HepG2 (cell line): ENCODE measurements around the gene TTLL4. TPM values are rescaled to one million over a fixed set of nuclear protein-coding genes. Genes with fewer than 3 reads are reported as not detected.

Experiments
- DNMT3B ChIP-seq: conservative IDR thresholded peaks from 2 replicates; pipeline ENCODE4 v1.6.1; 2016; ENCODE audit warnings: missing biosample characterization, control low read depth
- EP300 ChIP-seq, 3 experiments: sonication (generic) in 1 of 3; formaldehyde crosslinking in 1 of 3; IDR thresholded peaks; 2 replicates each; pipeline versions ENCODE4 v1.5.1 to v1.6.1; 2011 to 2020; ENCODE audit warnings: low read depth in 2 of 3, low read length in 2 of 3, borderline replicate concordance in 1 of 3, improper control_type of control experiment in 1 of 3, mild to moderate bottlenecking in 1 of 3, missing genetic modification reagents in 1 of 3, moderate library complexity in 1 of 3
- MIXL1 ChIP-seq: IDR thresholded peaks from 2 replicates; pipeline ENCODE4 v1.6.1; 2016
- NCOA1 ChIP-seq: sonication (generic); formaldehyde crosslinking; IDR thresholded peaks from 2 replicates; pipeline ENCODE4 v1.9.0; 2021; ENCODE audit warnings: missing genetic modification reagents
- PHF5A ChIP-seq: IDR thresholded peaks from one replicate; pipeline ENCODE4 v1.6.1; 2018; ENCODE audit warnings: low read depth, missing genetic modification reagents; ENCODE audit not compliant: unreplicated experiment
- RAD21 ChIP-seq: fragments of 450-650 bp; formaldehyde crosslinking; IDR thresholded peaks from 2 replicates; pipeline ENCODE4 v1.5.0; 2020; ENCODE audit warnings: mild to moderate bottlenecking
- REPIN1 ChIP-seq: sonication (generic); formaldehyde crosslinking; IDR thresholded peaks from 2 replicates; pipeline ENCODE4 v1.8.0; 2022; ENCODE audit warnings: missing genetic modification reagents, low read depth, mild to moderate bottlenecking, borderline replicate concordance
- RFXANK ChIP-seq: IDR thresholded peaks from 2 replicates; pipeline ENCODE4 v1.6.1; 2016
- SSRP1 ChIP-seq: IDR thresholded peaks from 2 replicates; pipeline ENCODE4 v1.6.1; 2016; ENCODE audit warnings: control low read depth
- TBX2 ChIP-seq: sonication (generic); formaldehyde crosslinking; IDR thresholded peaks from 2 replicates; pipeline ENCODE4 v1.5.0; 2020; ENCODE audit warnings: missing genetic modification reagents, mild to moderate bottlenecking, borderline replicate concordance
- XBP1 ChIP-seq: sonication (generic); formaldehyde crosslinking; IDR thresholded peaks from 2 replicates; pipeline ENCODE4 v1.5.0; 2020; ENCODE audit warnings: missing genetic modification reagents
- YY1 ChIP-seq: IDR thresholded peaks from 2 replicates; pipeline ENCODE4 v1.6.1; 2011; ENCODE audit warnings: low read length, low read depth, moderate library complexity, mild to moderate bottlenecking; ENCODE audit not compliant: insufficient read depth, insufficient replicate concordance
- ZBTB1 ChIP-seq: sonication (generic); formaldehyde crosslinking; IDR thresholded peaks from 2 replicates; pipeline ENCODE4 v1.4.0; 2020; ENCODE audit warnings: missing genetic modification reagents, borderline replicate concordance
- ZKSCAN5 ChIP-seq: sonication (generic); formaldehyde crosslinking; IDR thresholded peaks from 2 replicates; pipeline ENCODE4 v1.5.1; 2020; ENCODE audit warnings: mild to moderate bottlenecking, missing genetic modification reagents
- ZNF234 ChIP-seq: sonication (generic); formaldehyde crosslinking; conservative IDR thresholded peaks from 2 replicates; pipeline ENCODE4 v1.5.1; 2020; ENCODE audit warnings: mild to moderate bottlenecking, missing genetic modification reagents
- ZNF292 ChIP-seq: sonication (generic); formaldehyde crosslinking; IDR thresholded peaks from 2 replicates; pipeline ENCODE4 v1.8.1; 2022; ENCODE audit warnings: mild to moderate bottlenecking, low read depth, missing genetic modification reagents, borderline replicate concordance
- ZNF484 ChIP-seq: sonication (generic); formaldehyde crosslinking; IDR thresholded peaks from 2 replicates; pipeline ENCODE4 v1.5.1; 2020; ENCODE audit warnings: mild to moderate bottlenecking, low read depth, missing genetic modification reagents, borderline replicate concordance
- ZNF772 ChIP-seq: sonication (generic); formaldehyde crosslinking; IDR thresholded peaks from 2 replicates; pipeline ENCODE4 v1.5.0; 2020; ENCODE audit warnings: mild to moderate bottlenecking, missing genetic modification reagents
- polyA plus RNA-seq, 8 experiments: library from polyadenylated mRNA; depleted of rRNA in 3 of 8; stranded (reverse) in 7 of 8; unstranded in 1 of 8; fragments of >200 nt; fragmentation: Illumina TruSeq in 4 of 8; extraction: Trizol in 4 of 8; gene quantifications; 2 replicates each; pipeline versions ENCODE4 v1.2.1 to v1.2.3, GENCODE V29; 2011 to 2016; ENCODE audit warnings: low read depth in 4 of 8, missing spikeins in 1 of 8, mixed read lengths in 1 of 8; ENCODE audit not compliant: insufficient read depth in 1 of 8
- total RNA-seq, 5 experiments: library from RNA; depleted of rRNA; stranded (reverse); fragments of >200 nt; fragmentation: Illumina TruSeq; extraction: Trizol; gene quantifications; 2 replicates each; pipeline ENCODE4 v1.2.3, GENCODE V29; 2016; ENCODE audit warnings: low read depth in 1 of 5
- TF ChIP-seq, protein P1 (sequence below): sonication (generic); formaldehyde crosslinking; IDR thresholded peaks from 2 replicates; pipeline ENCODE4 v1.5.0; 2020; ENCODE audit warnings: missing genetic modification reagents
- TF ChIP-seq, protein P2 (sequence below): sonication (generic); formaldehyde crosslinking; IDR thresholded peaks from 2 replicates; pipeline ENCODE4 v1.5.0; 2020; ENCODE audit warnings: mild to moderate bottlenecking, missing genetic modification reagents, moderate library complexity
- TF ChIP-seq, protein P3 (sequence below): sonication (generic); formaldehyde crosslinking; IDR thresholded peaks from 2 replicates; pipeline ENCODE4 v1.5.1; 2020; ENCODE audit warnings: mild to moderate bottlenecking, missing genetic modification reagents, borderline replicate concordance
- TF ChIP-seq, protein P4 (sequence below), 2 experiments: IDR thresholded peaks; 2 replicates each; pipeline ENCODE4 v1.6.1; 2011 to 2012; ENCODE audit warnings: low read length in 2 of 2, borderline replicate concordance in 1 of 2, low read depth in 1 of 2, mild to moderate bottlenecking in 1 of 2, moderate library complexity in 1 of 2

The TTLL4 gene
- total and polyA plus RNA-seq, 2 of the 13 experiments (the other 11 are each of a cell fraction or from before 2014, with no cell fraction given): 77.5 to 84.6 TPM

DNA sequence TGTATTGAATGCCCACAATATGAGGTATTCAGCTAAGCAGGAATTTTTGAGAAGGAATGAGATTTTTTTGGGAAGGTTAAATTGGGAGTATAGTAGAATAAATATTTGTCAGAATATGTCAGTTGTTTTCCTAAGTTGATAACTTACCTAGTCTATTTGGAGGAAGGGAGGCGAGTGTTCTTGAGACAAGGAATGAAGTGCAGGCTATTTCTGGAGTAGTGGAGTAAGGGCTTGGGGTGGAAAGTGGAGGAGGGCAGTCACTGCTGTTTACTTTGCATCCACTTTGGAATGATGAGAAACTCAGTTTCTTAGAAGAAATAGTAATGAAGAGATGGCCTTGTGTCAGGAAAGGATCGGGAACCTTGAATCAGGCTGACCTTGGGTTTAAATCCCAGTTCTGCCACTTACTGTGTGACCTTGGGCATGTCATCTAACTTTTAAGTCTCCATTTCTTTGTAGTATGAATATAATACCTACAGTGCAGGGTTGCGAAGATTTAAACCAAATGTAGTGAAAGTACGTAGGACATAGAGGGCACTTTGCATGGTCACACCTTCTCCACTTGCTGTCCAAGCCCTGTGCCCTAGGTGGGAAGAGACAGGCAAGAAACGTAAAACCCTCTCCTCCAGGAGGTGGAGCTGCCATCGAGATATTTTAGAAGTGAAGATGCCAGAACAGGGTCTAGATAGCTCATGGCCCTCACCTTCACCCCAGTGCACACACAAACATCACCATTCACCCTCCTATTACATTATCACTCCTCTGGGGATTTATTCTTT lies 46.2 kb downstream of the TTLL4 start (continued):
- TF ChIP-seq RFXANK (no peak), XBP1 (no peak), ZKSCAN5 (CRISPR knock-in tag) (no peak), EP300 (IDR thresholded peaks at IDR 0.05; ENCODE audit: low read depth in 2 of 2, low read length in 2 of 2) (no peak), EP300 (CRISPR knock-in tag; IDR thresholded peaks at IDR 0.05; ENCODE audit: borderline replicate concordance) (no peak), PHF5A (no peak), RAD21 (CRISPR knock-in tag) (no peak), ZNF772 (no peak), ZNF292 (CRISPR knock-in tag) (no peak), TBX2 (CRISPR knock-in tag) (peak; percentile 22; the same call in 1 of the 2 replicates), DNMT3B (CRISPR knock-in tag) (0 out of 2 replicates have a peak, but pooled peaks have one; percentile 60), YY1 (no peak), MIXL1 (CRISPR knock-in tag) (no peak), ZBTB1 (CRISPR knock-in tag) (no peak), REPIN1 (no peak), ZNF484 (no peak), ZNF234 (CRISPR knock-in tag) (no peak), NCOA1 (CRISPR knock-in tag) (0 out of 2 replicates have a peak, but pooled peaks have one; percentile 52), SSRP1 (CRISPR knock-in tag) (no peak)
- TF ChIP-seq, protein P1, sequence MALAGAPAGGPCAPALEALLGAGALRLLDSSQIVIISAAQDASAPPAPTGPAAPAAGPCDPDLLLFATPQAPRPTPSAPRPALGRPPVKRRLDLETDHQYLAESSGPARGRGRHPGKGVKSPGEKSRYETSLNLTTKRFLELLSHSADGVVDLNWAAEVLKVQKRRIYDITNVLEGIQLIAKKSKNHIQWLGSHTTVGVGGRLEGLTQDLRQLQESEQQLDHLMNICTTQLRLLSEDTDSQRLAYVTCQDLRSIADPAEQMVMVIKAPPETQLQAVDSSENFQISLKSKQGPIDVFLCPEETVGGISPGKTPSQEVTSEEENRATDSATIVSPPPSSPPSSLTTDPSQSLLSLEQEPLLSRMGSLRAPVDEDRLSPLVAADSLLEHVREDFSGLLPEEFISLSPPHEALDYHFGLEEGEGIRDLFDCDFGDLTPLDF (CRISPR knock-in tag): no peak
- TF ChIP-seq, protein P2, sequence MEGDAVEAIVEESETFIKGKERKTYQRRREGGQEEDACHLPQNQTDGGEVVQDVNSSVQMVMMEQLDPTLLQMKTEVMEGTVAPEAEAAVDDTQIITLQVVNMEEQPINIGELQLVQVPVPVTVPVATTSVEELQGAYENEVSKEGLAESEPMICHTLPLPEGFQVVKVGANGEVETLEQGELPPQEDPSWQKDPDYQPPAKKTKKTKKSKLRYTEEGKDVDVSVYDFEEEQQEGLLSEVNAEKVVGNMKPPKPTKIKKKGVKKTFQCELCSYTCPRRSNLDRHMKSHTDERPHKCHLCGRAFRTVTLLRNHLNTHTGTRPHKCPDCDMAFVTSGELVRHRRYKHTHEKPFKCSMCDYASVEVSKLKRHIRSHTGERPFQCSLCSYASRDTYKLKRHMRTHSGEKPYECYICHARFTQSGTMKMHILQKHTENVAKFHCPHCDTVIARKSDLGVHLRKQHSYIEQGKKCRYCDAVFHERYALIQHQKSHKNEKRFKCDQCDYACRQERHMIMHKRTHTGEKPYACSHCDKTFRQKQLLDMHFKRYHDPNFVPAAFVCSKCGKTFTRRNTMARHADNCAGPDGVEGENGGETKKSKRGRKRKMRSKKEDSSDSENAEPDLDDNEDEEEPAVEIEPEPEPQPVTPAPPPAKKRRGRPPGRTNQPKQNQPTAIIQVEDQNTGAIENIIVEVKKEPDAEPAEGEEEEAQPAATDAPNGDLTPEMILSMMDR (CRISPR knock-in tag): peak; percentile 32
- TF ChIP-seq, protein P3, sequence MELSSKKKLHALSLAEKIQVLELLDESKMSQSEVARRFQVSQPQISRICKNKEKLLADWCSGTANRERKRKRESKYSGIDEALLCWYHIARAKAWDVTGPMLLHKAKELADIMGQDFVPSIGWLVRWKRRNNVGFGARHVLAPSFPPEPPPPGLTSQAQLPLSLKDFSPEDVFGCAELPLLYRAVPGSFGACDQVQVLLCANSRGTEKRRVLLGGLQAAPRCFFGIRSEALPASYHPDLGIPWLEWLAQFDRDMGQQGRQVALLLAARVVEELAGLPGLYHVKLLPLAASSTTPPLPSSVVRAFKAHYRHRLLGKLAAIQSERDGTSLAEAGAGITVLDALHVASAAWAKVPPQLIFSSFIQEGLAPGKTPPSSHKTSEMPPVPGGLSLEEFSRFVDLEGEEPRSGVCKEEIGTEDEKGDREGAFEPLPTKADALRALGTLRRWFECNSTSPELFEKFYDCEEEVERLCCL (CRISPR knock-in tag): no peak
- TF ChIP-seq, protein P4, sequence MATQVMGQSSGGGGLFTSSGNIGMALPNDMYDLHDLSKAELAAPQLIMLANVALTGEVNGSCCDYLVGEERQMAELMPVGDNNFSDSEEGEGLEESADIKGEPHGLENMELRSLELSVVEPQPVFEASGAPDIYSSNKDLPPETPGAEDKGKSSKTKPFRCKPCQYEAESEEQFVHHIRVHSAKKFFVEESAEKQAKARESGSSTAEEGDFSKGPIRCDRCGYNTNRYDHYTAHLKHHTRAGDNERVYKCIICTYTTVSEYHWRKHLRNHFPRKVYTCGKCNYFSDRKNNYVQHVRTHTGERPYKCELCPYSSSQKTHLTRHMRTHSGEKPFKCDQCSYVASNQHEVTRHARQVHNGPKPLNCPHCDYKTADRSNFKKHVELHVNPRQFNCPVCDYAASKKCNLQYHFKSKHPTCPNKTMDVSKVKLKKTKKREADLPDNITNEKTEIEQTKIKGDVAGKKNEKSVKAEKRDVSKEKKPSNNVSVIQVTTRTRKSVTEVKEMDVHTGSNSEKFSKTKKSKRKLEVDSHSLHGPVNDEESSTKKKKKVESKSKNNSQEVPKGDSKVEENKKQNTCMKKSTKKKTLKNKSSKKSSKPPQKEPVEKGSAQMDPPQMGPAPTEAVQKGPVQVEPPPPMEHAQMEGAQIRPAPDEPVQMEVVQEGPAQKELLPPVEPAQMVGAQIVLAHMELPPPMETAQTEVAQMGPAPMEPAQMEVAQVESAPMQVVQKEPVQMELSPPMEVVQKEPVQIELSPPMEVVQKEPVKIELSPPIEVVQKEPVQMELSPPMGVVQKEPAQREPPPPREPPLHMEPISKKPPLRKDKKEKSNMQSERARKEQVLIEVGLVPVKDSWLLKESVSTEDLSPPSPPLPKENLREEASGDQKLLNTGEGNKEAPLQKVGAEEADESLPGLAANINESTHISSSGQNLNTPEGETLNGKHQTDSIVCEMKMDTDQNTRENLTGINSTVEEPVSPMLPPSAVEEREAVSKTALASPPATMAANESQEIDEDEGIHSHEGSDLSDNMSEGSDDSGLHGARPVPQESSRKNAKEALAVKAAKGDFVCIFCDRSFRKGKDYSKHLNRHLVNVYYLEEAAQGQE (IDR thresholded peaks at IDR 0.05; ENCODE audit: borderline replicate concordance in 1 of 2, low read depth in 1 of 2, low read length in 2 of 2): no peak
